HL-60 (cell line): Measurements from ENCODE around the gene CAPSL.

Experiments
- DNase-seq, 2 experiments: peaks; one replicate each; pipeline ENCODE4 v3.0.0-alpha.2; 2010 to 2020; ENCODE audit warnings: low read depth in 1 of 2, low spot score in 1 of 2
- H3K27ac ChIP-seq: fragments of 250-450 bp; sonication (Bioruptor Pico); replicated peaks from 2 replicates; pipeline ENCODE4 v1.5.1; 2020; ENCODE audit warnings: mild to moderate bottlenecking, moderate library complexity
- H3K27me3 ChIP-seq: fragments of 250-450 bp; sonication (Bioruptor Pico); 2 replicates; pipeline ENCODE4 v1.5.1; 2021; ENCODE audit warnings: mild to moderate bottlenecking, moderate library complexity; ENCODE audit not compliant: insufficient read depth, poor library complexity, severe bottlenecking
- H3K4me3 ChIP-seq: replicated peaks from 2 replicates; pipeline ENCODE4 v1.5.1; 2011; ENCODE audit warnings: mild to moderate bottlenecking, control low read depth, low read length; ENCODE audit not compliant: insufficient read depth
- CTCF ChIP-seq: IDR thresholded peaks from one replicate; pipeline ENCODE4 v1.5.1; 2011; ENCODE audit warnings: low read length, control low read depth, inconsistent platforms; ENCODE audit not compliant: insufficient read depth
- GABPA ChIP-seq: IDR thresholded peaks from 2 replicates; pipeline ENCODE4 v1.6.1; 2012; ENCODE audit warnings: low read depth
- POLR2AphosphoS5 ChIP-seq: IDR thresholded peaks from 2 replicates; pipeline ENCODE4 v1.6.1; 2012; ENCODE audit warnings: low read depth
- REST ChIP-seq: IDR thresholded peaks from 2 replicates; pipeline ENCODE4 v1.6.1; 2012; ENCODE audit warnings: low read depth; ENCODE audit not compliant: insufficient replicate concordance
- SPI1 ChIP-seq: IDR thresholded peaks from 2 replicates; pipeline ENCODE4 v1.6.1; 2012; ENCODE audit warnings: low read depth, mild to moderate bottlenecking, borderline replicate concordance

CAPSL gene

GRCh38 chr5:35924122-35924949 lies 14.1 kb downstream of the CAPSL start:
- TF ChIP-seq GABPA (no peak), POLR2AphosphoS5 (no peak)
- H3K27ac ChIP-seq = no peak overlapping the region
- H3K4me3 ChIP-seq = no peak overlapping the region
- DNase-seq = no peak
- no peaks in the 10 kb centered on the region for H3K27me3 ChIP-seq

- no peak for DNase-seq
- TF ChIP-seq REST = no peak
- TF ChIP-seq SPI1 = no peak
- TF ChIP-seq GABPA = no peak
- TF ChIP-seq POLR2AphosphoS5 = no peak
- TF ChIP-seq CTCF = no peak
- H3K4me3 ChIP-seq = no peak overlapping the region
- H3K27me3 ChIP-seq = no peaks in the 10 kb centered on the region
- no peak overlapping the region for H3K27ac ChIP-seq
Observed at GRCh38 chr5:35922468-35922867, 16.0 kb downstream of the CAPSL start.

- H3K27ac ChIP-seq = no peak overlapping the region
- H3K4me3 ChIP-seq = no peak overlapping the region
- H3K27me3 ChIP-seq = no peaks in the 10 kb centered on the region
- TF ChIP-seq SPI1 (peak; percentile 43; the same call in 1 of the 2 replicates), REST (no peak), CTCF (no peak), POLR2AphosphoS5 (no peak), GABPA (no peak)
- no peak for DNase-seq
Observed at GRCh38 chr5:35921930-35922329, 16.5 kb downstream of the CAPSL start.

- no peak overlapping the region for H3K4me3 ChIP-seq
- TF ChIP-seq GABPA = no peak
- no peak for TF ChIP-seq CTCF
- no peak for TF ChIP-seq POLR2AphosphoS5
- no peak for TF ChIP-seq SPI1
- TF ChIP-seq REST = no peak
- H3K27me3 ChIP-seq = no peaks in the 10 kb centered on the region
- DNase-seq = no peak
- no peak overlapping the region for H3K27ac ChIP-seq
Observed at GRCh38 chr5:35920890-35921289, 17.5 kb downstream of the CAPSL start.
